Peyer's patch (tissue), 4 donors: Measurements from ENCODE around the gene AGFG1.

Experiments
- CTCF ChIP-seq, 6 experiments: fragments of 450-650 bp in 4 of 6; fragments of 200-600 bp in 2 of 6; sonication (generic) in 1 of 6; IDR thresholded peaks; one replicate each; pipeline ENCODE4 v1.5.1; 2017 to 2019; ENCODE audit warnings: antibody characterized with exemption in 6 of 6, mild to moderate bottlenecking in 3 of 6, moderate library complexity in 1 of 6
- POLR2A ChIP-seq, 2 donors: fragments of 450-650 bp; IDR thresholded peaks; one replicate each; pipeline ENCODE4 v1.5.1; 2017; ENCODE audit warnings: antibody characterized with exemption in 2 of 2, mild to moderate bottlenecking in 2 of 2, moderate library complexity in 2 of 2

GRCh38 chr2:227480528-227480927, 8.6 kb downstream of the AGFG1 start:
- TF ChIP-seq CTCF (IDR thresholded peaks at IDR 0.05) (no peak), POLR2A (IDR thresholded peaks at IDR 0.05) (no peak)
